B cell (primary cell): Measurements from ENCODE around the gene USP20. TPM values are rescaled to one million over a fixed set of nuclear protein-coding genes. Genes with fewer than 3 reads are reported as not detected.

Experiments
- ATAC-seq: fragments of 200-7000 bp; cut with Tn5 transposase; one replicate; pipeline ENCODE4 v1.10.0; 2021; ENCODE audit warnings: low read depth, mild to moderate bottlenecking, moderate number of reproducible peaks, moderate library complexity
- CTCF ChIA-PET: fragments of 350-600 bp; sonication (Branson Sonifier 250); formaldehyde crosslinking; loops from one replicate; lab custom pipeline; 2021; ENCODE audit warnings: antibody characterized with exemption, inconsistent platforms; lab: Charles Lee
- POLR2A ChIA-PET: fragments of 350-600 bp; sonication (Branson Sonifier 250); formaldehyde crosslinking; loops from one replicate; lab custom pipeline; 2021; ENCODE audit warnings: antibody characterized with exemption; lab: Charles Lee
- DNase-seq: peaks from one replicate; pipeline ENCODE4 v3.0.0; 2013
- H2AFZ ChIP-seq: 2 replicates; pipeline ENCODE4 v1.6.1; 2012; ENCODE audit warnings: mild to moderate bottlenecking, low read depth, low read length; ENCODE audit not compliant: insufficient read depth, poor library complexity, severe bottlenecking
- H3K27ac ChIP-seq, 2 donors: 1 replicate in 1 of 2; 2 replicates in 1 of 2; pipeline ENCODE4 v1.5.1; 2012 to 2013; ENCODE audit warnings: low read length in 2 of 2, mild to moderate bottlenecking in 2 of 2, moderate library complexity in 1 of 2
- H3K27me3 ChIP-seq, 4 experiments: fragments of 200-600 bp in 1 of 4; sonication (generic) in 1 of 4; replicated peaks in 1 of 4; 1 replicate in 2 of 4; 2 replicates in 2 of 4; pipeline versions ENCODE4 v1.6.1 to v1.7.0; 2013 to 2016; ENCODE audit warnings: low read length in 3 of 4, mild to moderate bottlenecking in 2 of 4, mixed read lengths in 1 of 4, moderate library complexity in 1 of 4; ENCODE audit not compliant: insufficient read depth in 4 of 4, control insufficient read depth in 3 of 4; ENCODE audit errors: control extremely low read depth in 1 of 4
- H3K36me3 ChIP-seq, 2 experiments: replicated peaks in 1 of 2; 1 replicate in 1 of 2; 2 replicates in 1 of 2; pipeline versions ENCODE4 v1.6.1 to v1.7.1; 2013; ENCODE audit warnings: low read length in 1 of 2; ENCODE audit not compliant: insufficient read depth in 2 of 2, control insufficient read depth in 1 of 2; ENCODE audit errors: control extremely low read depth in 1 of 2, extremely low read depth in 1 of 2
- H3K4me1 ChIP-seq, 2 donors: fragments of 200-600 bp in 1 of 2; sonication (generic) in 1 of 2; 1 replicate in 1 of 2; 2 replicates in 1 of 2; pipeline versions ENCODE4 v1.5.1 to v1.6.1; 2013 to 2017; ENCODE audit warnings: low read length in 2 of 2; ENCODE audit not compliant: control insufficient read depth in 2 of 2, insufficient read depth in 2 of 2
- H3K4me2 ChIP-seq: replicated peaks from 2 replicates; pipeline ENCODE3; 2012; ENCODE audit warnings: mild to moderate bottlenecking, low read depth, low read length; ENCODE audit not compliant: poor library complexity, severe bottlenecking
- H3K4me3 ChIP-seq, 5 experiments: fragments of 200-600 bp in 1 of 5; sonication (generic) in 1 of 5; 1 replicate in 3 of 5; 2 replicates in 2 of 5; pipeline versions ENCODE4 v1.5.1 to v1.7.0; 2011 to 2016; ENCODE audit warnings: low read length in 4 of 5, mild to moderate bottlenecking in 4 of 5, low read depth in 2 of 5, control low read depth in 1 of 5, moderate library complexity in 1 of 5; ENCODE audit not compliant: insufficient read depth in 1 of 5; ENCODE audit errors: control extremely low read depth in 1 of 5, extremely low read depth in 1 of 5
- H3K79me2 ChIP-seq: fragments of 200-600 bp; sonication (generic); one replicate; pipeline ENCODE4 v1.6.0; 2016; ENCODE audit warnings: low read length; ENCODE audit not compliant: control insufficient read depth, insufficient read depth
- H3K9ac ChIP-seq: fragments of 200-600 bp; sonication (generic); 2 replicates; pipeline ENCODE4 v1.6.1; 2017; ENCODE audit warnings: mild to moderate bottlenecking, low read length, moderate library complexity
- H3K9me3 ChIP-seq, 3 donors: one replicate each; pipeline versions ENCODE4 v1.6.1 to v1.7.1; 2013; ENCODE audit warnings: low read length in 2 of 3; ENCODE audit not compliant: control insufficient read depth in 2 of 3, insufficient read depth in 1 of 3; ENCODE audit errors: control extremely low read depth in 1 of 3
- H4K20me1 ChIP-seq: 2 replicates; pipeline ENCODE4 v1.6.0; 2012; ENCODE audit warnings: mild to moderate bottlenecking, low read length; ENCODE audit not compliant: insufficient read depth, control insufficient read depth, poor library complexity, severe bottlenecking
- H3K27ac Mint-ChIP-seq: one replicate; pipeline ENCODE4 v1.8.0; 2021; ENCODE audit warnings: mixed read lengths
- H3K27me3 Mint-ChIP-seq: one replicate; pipeline ENCODE4 v1.8.0; 2021; ENCODE audit warnings: mixed read lengths
- H3K4me1 Mint-ChIP-seq: one replicate; pipeline ENCODE4 v1.8.0; 2021; ENCODE audit warnings: mixed read lengths
- H3K4me3 Mint-ChIP-seq: one replicate; pipeline ENCODE4 v1.8.0; 2021; ENCODE audit warnings: mixed read lengths
- H3K9me3 Mint-ChIP-seq: one replicate; pipeline ENCODE4 v1.8.0; 2022; ENCODE audit warnings: mixed read lengths; ENCODE audit not compliant: insufficient read depth
- CTCF ChIP-seq: fragments of 200-600 bp; IDR thresholded peaks from one replicate; pipeline ENCODE4 v1.8.0; 2022; ENCODE audit warnings: antibody characterized with exemption, mild to moderate bottlenecking
- EZH2 ChIP-seq: IDR thresholded peaks from 2 replicates; pipeline ENCODE4 v1.6.1; 2012; ENCODE audit warnings: borderline replicate concordance, low read depth, mild to moderate bottlenecking, moderate library complexity, low read length; ENCODE audit not compliant: insufficient read depth, poor library complexity, severe bottlenecking
- WGBS: methylation state at CpG from one replicate; pipeline ENCODE4 v1.1.5; 2013; ENCODE audit warnings: missing lambda C conversion rate; ENCODE audit not compliant: insufficient coverage; 5-methylcytosine and 5-hydroxymethylcytosine counted together
- intact Hi-C: fragments of 100-400 bp; cut with micrococcal nuclease; formaldehyde crosslinking; loops from one replicate; pipeline ENCODE4 v1.10.0; 2022
- polyA plus RNA-seq: library from polyadenylated mRNA; depleted of rRNA; stranded (reverse); fragments of >200 nt; gene quantifications from 2 replicates; pipeline ENCODE4 v1.2.3, GENCODE V29; 2012
- total RNA-seq, 2 donors: library from RNA; stranded (reverse); fragments of 120-200 nt in 1 of 2; gene quantifications; 1 replicate in 1 of 2; 2 replicates in 1 of 2; pipeline versions ENCODE4 v1.2.3 to v1.2.4, GENCODE V29; 2013 to 2022

Gene USP20
- total and polyA plus RNA-seq, 2 donors (not counting 1 experiment from before 2014, with no cell fraction given), result 49.5 to 72.6 TPM

- POLR2A ChIA-PET, result no interaction called here
Observed at GRCh38 chr9:129880654-129881546, 45.6 kb downstream of the USP20 start.

More at GRCh38 chr9:129880654-129881546, 45.6 kb downstream of the USP20 start:
- H3K27me3 ChIP-seq, result no peaks in the 10 kb centered on the region
- no peak overlapping the region for H3K4me3 ChIP-seq
- no peak overlapping the region for H2AFZ ChIP-seq
- H3K4me2 ChIP-seq, result no peak overlapping the region
- TF ChIP-seq CTCF (no peak), EZH2 (no peak)
- H3K9me3 ChIP-seq, result no peaks in the 10 kb centered on the region
- 96% methylated on average over 27 of the region's 28 CpGs for WGBS
- Mint-ChIP-seq H3K27me3 (no peaks in the 10 kb centered on the region), H3K4me1 (peaks cover 26% of the 10 kb centered on the region), H3K9me3 (no peaks in the 10 kb centered on the region), H3K27ac (no peak overlapping the region), H3K4me3 (no peak overlapping the region)
- H3K79me2 ChIP-seq, result peaks cover 12% of the 10 kb centered on the region
- no peak for DNase-seq
- H3K36me3 ChIP-seq, result peaks cover 0 to 40% of the 10 kb centered on the region in 2 experiments
- H3K9ac ChIP-seq, result no peak overlapping the region
- H3K27ac ChIP-seq, result no peak overlapping the region
- intact Hi-C loops, result no loop called here
- ATAC-seq, result no peak
- CTCF ChIA-PET, result no interaction called here
- peaks cover 17 to 28% of the 10 kb centered on the region in 2 donors for H3K4me1 ChIP-seq
- no peaks in the 10 kb centered on the region for H4K20me1 ChIP-seq
